GM18873 (cell line): ENCODE data around the gene HIVEP3.

Experiments used
- ATAC-seq: cut with Tn5 transposase; IDR thresholded peaks from one replicate; pipeline ENCODE4 v1.9.1; 2021; ENCODE audit warnings: mild to moderate bottlenecking, moderate library complexity, moderate number of reproducible peaks; ENCODE audit not compliant: unreplicated experiment, low FRiP score

The HIVEP3 gene

DNA sequence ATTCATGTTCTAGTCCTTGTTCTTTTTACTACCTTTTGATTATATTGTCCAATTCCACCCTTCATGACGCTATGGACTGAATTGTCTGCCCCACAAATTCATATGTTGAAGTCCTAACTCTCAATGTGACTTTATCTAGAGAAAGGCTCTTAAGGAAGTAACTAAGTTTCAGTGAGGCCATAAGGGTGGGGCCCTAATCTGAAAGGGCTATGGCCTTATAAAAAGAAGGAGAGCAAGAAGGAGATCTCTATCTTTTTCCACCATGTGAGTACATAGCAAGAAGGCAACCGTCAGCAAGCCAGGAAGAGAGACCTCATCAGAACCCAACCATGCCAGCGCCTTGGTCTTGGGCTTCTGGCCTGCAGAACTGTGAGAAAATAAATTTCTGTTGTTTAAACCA is 95.9 kb downstream of the HIVEP3 start:
- no peak for ATAC-seq

DNA sequence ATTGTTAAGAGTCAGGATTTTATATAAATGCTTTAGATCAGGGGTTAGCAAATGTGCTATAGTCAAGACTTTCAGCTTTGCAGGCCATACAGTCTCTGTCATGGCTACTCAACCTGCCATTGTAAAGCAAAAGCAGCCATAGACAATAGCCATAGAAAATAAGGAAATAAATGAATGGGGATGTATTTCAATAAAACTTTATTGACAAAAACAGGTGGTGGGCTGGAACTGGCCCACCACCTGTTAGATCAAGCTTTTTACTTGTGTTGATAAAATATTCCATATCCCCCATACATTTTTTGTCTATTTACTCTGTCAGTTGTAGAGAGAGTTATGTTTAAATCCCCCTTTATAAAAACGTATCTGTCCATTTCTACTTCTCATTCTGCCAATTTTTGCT is 98.9 kb downstream of the HIVEP3 start:
- no peak for ATAC-seq

DNA sequence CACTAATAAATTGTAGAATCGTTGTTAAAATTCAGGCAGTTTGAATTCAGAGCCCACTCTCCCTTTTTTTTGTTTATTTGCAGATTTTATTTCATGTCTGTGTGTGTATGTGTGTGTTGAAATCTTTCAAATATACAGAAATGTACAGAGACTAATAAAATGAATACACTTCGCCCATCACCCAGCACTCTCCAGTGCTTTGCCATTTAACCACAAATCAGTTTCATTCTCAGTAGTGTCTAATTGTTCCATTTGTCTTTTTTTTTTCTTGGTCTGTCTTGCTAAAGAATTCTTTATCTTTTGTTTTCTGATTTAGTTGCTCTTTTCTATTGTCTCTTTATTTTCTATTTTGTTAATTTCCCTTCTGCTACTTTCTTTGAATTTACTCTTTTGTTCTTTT is 99.7 kb downstream of the HIVEP3 start:
- no peak for ATAC-seq

DNA sequence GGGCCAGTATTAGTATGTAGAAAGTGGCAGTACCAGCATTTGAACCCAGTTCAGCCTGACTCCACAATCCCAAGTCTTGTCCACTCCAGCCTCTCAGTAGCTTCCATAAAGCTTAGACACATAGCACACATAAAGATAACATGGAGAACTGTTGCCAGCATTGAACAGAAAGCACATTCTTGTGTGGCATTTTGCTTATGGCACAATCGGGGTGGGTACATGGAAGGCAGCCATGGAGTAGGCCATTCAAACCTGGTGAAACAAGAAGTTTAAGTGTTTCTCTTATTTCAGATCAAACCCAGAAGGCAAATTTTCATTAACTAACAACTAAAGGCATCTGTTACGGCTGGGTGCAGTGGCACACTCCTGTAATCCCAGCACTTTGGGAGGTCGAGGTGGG is 102.7 kb downstream of the HIVEP3 start:
- ATAC-seq, result no peak

DNA sequence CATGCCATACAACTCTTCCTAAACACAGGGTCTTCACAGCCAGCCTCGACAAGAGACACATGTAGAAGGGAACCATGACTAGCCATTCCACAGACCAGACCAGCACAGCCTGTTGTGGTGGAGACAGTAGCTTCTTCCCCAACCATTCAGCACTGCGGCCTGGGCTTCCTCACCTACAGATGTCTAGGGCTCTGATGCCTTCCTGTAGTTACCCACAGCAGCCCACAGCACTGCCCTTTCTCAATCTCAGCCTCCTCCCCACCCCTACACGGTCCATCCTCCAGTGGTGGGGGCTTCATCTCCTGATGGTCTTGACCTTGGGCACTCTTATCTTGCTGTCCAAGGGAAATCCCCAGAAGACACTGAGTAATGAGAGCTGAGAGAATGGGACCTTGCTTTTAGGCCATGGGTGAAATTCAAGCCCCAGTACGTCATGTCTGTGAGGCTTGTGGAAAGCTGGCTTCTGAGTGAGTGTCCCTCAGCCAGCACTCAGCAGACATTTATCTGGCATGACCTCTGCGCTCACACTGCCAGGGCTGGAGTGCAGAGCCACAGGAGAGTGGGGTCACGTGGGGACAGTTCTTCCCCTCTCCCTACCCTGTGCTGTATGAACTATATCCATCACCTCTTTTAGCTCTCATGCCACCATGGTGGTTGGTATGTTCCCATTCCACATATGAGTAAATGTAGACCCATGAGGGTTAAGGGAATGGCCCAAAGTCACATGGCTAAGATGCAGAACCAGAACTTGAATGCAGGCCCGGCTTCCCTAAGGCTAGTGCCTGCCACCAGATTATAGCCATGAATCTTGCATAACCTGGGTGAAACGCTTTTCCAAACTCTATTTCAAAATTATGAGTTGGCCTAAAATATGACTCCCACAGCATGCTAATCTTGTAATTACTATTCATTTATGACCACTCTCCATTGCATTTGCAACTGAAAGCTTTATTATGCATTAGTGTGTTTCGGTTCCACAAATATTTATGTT is 104.7 kb downstream of the HIVEP3 start:
- ATAC-seq, result no peak

DNA sequence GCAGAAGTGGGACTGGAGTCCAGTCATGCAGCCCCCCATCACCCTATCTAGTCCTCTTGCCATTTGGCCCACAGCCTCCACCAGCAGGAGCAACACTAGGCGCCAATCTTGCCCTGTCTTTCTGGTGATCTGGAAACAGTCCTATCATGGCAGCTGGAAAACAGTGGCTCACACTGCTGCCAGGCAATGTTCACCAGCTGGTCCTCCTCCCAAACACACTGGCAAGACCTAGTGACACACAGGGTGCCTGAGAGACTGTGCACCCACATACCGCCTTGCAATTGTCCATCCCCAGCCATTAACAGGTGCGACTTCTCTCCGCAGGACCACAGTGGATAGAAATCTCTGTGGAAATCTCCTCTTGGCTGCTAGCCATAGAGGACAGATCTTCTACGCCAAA is 105.5 kb downstream of the HIVEP3 start:
- no peak for ATAC-seq

DNA sequence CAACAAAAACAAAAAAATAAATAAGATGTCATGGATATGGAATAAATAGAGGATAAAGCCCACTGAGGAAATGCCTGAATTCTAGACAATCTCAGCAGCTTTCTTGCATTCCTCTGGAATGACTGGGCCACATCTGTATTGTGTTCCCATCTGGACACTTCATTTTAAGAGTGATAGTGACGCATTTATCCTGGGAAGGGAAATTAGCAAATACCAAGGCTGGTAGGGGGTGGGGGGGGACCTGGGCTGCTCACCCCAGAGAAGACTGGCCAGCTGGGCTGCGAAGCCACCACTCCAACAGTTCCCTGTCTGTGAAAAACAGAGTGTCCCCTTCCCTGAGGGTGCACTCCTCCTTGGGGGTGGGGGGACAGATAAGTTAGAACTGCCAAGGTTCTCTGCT is 106.3 kb downstream of the HIVEP3 start:
- no peak for ATAC-seq

DNA sequence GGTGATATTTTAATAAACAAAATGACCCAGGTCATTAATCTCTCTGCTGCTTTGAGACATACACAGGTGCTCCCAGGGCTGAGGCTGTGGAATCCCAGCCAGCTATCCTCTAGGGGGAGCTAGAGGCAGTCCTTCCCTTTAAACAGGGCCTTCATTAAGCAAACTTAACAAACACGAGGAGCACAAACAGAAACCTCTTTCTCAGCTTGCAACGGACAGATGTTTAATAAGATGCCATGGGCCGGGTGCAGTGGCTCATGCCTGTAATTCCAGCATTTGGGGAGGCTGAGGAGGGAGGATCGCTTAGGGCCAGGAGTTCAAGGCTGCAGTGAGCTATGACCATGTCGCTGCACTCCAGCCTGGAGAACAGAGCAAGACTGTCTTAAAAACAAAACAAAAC is 106.7 kb downstream of the HIVEP3 start:
- no peak for ATAC-seq

DNA sequence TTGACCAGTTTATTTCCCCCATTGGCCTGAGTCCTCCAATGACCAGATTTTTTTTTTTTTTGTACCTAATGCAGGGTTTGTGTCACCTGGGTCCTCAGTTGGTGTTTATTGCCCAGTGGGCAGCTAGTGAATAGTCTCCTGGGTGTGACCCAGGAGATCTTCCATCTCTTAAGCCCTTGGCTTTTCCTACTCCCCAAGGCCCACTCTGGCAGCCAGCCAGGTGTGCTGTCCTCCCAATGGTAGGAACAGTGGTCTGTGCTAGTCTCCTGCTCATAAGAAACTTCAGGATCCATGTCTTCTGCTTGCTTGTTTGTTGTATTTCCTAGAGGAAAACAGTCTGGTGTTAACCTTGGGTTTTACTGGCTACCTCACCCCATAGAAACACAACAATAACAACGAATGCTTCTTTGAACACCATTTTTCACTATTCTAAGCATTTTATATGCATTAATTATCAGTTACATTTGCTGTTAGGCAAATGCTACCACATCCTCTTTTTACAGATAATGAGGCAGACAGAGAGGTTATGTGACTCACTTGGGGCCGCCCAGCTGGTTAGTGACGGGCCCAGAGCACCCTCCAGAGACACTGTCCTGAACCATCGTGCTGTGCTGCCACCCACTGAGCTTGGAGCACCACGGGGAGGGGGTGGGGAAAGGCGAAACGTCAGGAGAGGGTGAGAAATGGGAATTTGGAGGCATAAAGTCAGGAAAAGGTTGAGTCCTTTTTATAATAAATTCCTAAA is 107.5 kb downstream of the HIVEP3 start:
- no peak for ATAC-seq

DNA sequence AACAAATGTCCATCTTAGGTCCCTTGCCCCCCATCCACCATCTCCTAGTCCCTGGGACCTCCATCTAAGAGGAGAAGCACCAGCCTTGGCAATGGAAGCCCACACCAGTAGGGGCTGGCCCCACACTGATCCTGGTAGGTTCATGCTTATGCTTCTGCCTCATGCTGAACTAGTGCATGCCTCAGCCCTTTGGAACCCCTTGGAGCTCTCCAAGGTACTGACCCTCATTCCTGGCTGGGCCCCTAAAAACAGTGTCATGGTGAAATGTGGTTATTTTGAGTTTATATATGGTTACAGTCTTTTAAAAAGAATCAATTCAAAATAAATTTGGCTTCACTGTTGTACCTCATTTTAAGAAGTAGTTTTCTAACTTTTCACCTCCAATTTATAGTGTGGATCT is 108.3 kb downstream of the HIVEP3 start:
- no peak for ATAC-seq

DNA sequence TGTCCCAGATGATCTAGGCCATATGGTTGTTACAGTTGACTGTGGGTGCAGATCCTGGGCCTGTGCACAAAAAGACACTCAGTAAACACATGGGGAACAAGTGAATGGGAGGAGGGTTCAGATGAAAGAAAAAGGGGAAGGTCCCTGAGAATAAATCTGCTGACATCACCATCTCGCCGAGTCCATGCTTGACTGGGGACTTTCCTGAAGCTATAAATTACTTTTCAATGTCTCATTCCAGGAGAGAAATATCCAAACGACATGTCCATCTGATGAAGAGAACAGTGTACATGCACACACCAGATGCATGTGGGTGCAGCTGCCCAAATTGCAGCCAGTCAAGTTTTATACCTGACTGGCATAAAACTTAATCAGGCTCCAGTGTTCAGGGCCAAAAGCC is 109.0 kb downstream of the HIVEP3 start:
- no peak for ATAC-seq

DNA sequence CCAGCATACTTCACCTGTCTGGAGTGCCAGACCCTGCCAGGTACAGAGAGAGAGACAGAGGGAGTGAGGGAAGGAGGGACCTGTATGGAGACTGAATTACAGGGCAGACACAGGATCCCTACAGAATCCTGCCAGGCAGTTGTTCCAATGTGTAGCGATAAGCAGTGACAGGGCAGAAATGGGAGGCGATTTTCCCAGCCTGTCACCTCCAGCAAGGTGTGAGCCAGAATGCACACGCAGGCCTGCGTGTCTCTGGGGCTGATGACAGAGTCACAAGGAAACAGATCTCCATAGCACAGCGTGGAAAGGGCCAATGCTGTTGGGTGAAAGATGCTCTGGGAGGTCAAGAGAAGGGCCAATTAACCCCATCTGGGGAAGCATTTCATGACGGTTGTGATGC is 111.3 kb downstream of the HIVEP3 start:
- no peak for ATAC-seq

DNA sequence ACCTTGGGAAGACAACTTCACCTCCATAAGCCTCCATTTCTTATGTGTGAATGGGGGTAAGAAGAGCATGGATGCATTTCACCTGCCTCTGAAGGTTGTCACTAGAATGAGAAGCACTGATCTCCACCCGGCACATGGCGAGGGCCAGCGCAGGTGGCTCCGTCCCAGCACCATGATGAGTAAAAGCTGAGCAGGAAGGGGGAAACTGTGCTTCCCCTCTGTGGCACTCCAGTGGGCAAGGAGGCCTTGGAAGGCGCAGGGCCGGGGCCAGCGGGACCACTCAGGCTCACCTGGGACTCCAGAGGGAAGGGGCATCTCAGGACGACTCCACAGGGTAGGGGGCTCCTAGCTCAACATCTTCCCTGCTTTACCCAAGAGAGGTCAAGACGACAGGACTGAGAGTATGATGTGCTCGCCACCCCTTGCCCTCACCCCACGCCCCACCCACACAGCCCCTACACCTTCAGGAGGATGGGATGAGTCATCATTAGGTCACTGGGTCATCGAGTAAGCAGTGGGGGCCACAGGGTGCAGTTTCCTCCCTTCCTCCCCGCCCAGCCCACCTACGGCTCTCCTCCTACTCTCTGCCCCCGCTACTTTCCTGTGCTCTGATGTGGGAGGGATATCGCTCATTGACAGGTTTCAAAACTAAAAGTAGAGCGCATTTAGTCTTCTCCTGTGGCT is 112.1 kb downstream of the HIVEP3 start:
- ATAC-seq, result no peak

DNA sequence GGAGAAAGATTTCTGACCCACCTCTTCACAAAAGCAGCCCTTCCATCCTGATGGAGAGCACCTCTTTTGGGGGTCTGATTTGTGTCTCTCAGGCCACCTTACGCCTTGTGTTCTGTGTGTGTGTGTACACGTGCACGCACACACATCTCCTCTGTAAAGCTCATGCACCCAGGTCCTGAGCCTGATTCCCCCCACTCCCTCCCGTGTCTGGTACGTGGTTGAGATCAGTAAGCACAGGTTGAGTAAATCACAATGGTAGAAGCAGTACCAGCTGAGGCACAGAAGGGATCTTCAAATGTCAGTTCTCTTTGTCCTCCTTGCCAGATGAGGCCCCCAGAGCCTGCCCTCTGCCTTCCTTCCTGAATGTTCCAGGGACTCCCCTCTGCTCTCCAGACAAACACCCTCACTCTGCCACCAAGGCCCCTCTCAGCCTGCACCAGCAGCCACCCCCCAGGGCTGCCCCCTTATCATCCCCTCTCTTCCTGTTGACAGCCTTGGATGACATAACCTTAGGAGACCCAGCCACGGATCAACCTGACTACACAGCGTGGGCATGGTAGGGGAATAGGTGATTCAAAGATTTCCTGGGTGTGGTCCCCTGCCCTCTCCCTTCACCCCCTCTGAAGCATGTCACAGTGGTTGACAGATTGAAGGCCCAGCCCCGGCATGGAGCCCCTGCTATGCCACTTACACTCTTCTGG is 112.8 kb downstream of the HIVEP3 start:
- no peak for ATAC-seq

DNA sequence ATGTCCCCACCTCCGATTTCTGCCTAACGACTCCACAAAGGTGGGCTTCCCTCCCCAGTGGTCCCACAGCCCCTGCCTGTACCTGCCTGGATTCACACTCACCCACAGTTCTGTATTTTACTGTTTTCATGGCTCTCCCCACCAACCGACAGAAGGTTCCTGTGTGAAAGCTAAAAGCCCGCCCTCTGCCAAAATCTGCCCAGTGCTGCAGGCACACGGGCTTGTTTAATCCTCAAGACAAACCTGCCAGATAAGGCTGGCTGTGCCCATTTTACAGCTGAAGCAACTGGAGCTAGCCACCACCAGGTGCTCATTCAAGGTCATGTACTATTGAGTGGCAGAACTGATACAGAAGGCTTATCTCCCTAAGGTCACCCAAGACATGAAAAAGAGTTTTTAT is 114.5 kb downstream of the HIVEP3 start:
- no peak for ATAC-seq

DNA sequence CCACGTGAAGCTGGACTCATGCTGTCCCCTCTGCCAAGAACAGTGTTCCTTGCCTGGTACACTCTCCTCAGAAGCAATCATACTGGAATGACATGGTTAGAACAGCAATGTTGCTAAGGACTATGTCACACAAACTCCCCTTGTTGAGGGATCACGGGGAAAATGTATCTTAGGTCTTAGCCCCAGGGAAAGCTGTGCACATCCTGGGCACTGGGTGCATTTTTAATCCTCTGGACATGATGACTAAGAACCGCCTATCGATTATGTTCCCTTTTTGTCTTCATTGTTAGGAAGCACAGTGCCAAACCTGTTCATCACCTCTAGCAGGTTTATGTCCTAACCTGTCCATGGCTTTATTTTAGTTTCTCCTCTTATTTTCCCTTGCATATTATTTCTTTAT is 115.1 kb downstream of the HIVEP3 start:
- no peak for ATAC-seq

DNA sequence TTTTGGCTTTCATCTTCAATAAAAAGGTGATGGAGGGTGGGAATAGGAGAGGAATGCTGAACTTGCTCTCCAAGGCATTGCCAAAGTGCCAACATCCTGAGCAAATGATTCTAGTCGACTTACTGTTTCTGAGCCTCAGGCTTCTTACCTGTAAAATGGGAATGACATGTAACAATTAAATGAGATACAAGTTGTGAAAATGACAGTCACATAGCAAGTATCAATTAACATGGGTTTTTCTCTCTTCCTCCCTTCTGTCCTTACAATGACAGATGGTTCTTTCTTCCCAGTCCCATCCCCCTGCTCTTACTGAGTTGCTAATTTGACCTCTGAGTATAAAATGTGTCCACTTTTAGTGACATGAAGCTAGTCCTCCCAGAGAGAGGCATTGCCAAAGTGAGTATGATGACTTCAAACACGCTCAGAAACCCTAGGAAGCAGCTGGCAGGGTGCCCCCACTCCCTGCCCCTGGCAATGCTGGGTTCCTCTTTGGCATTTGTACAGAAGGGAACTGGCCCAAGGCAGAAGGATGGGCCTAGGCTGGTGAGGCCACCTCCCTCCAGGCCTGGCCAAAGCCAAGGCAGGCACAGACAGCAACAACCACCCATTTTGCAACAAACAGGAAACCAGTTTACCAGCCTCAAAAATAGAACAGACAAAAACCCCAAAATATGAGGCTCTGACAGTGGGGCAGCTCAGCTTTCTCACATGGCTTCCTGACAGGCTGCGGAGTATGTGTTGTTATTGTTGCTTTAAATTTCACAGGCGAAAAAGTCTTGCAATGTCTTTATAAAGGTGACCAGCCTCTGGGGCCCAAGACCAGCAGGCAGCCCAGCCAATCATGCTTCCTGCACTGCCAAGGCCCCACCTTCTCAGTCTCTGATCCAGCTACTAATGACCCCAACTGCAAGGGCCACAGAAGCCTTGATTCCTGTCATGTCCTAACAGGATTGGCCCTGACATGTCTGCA is 115.9 kb downstream of the HIVEP3 start:
- ATAC-seq, result peak; percentile 42

DNA sequence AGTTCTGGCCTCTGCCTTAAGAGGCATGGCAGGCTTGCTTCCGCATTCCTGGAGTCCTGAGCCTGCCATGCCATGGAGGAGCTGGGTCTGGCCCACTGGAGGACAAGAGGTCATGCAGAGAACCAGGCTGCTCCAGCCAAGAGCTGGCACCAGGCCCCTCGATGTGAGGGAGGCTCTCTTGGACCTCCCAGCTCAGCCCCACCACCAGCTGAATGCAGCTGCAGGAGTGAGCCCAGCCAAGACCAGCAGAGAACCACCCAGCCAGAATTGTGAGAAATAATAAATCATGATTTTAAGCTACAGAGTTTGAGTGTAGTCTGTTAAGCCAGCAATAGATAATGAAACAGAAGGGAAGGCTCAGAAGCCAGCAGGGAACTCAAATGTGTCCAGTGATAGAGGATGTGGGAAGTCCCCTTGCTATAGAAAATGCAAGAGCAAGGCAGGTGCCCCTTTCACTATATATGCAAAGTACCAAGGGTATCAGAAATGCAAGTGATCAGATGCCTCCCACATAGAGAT is 118.4 kb downstream of the HIVEP3 start:
- ATAC-seq, result no peak

DNA sequence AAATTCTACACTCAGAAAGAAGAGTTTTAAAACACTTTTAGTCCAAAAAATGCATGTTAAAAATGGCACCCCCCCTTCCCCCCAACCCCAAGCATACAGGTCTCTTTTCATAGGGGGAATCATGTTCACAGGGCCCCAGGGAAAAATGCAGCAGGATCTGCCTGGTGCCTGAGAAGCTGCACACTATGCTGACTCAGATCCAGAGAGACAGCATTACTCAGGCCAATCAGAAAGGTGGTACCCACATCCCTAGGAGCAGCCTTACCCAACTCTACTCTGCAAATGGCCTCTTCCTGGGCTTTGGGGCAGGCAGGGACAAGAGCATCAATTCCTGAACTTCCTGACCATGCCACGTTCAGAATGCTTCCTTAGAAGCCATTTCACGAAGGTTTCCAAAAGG is 119.0 kb downstream of the HIVEP3 start:
- no peak for ATAC-seq
